Liver (tissue), 9 donors: ENCODE data around the gene PSME2. TPM values are rescaled to one million over a fixed set of nuclear protein-coding genes. Genes with fewer than 3 reads are reported as not detected.

Experiments used
- DNase-seq: peaks from one replicate; pipeline ENCODE4 v3.0.0-alpha.2; 2017; ENCODE audit warnings: low spot score
- H3K27ac ChIP-seq, 2 donors: one replicate each; pipeline ENCODE4 v1.7.0; 2013; ENCODE audit warnings: inconsistent platforms in 2 of 2, low read length in 2 of 2, control low read depth in 1 of 2, low read depth in 1 of 2, mild to moderate bottlenecking in 1 of 2
- H3K27me3 ChIP-seq, 4 donors: one replicate each; pipeline versions ENCODE4 v1.6.1 to v1.7.0; 2013; ENCODE audit warnings: low read length in 3 of 4, inconsistent platforms in 1 of 4, mild to moderate bottlenecking in 1 of 4, moderate library complexity in 1 of 4; ENCODE audit not compliant: control insufficient read depth in 4 of 4, insufficient read depth in 4 of 4
- H3K36me3 ChIP-seq, 4 donors: one replicate each; pipeline versions ENCODE4 v1.6.1 to v1.7.0; 2013; ENCODE audit warnings: low read length in 3 of 4, mild to moderate bottlenecking in 3 of 4, low read depth in 1 of 4, moderate library complexity in 1 of 4; ENCODE audit not compliant: control insufficient read depth in 4 of 4, insufficient read depth in 3 of 4
- H3K4me1 ChIP-seq, 4 donors: one replicate each; pipeline versions ENCODE4 v1.6.1 to v1.7.0; 2013; ENCODE audit warnings: low read length in 3 of 4, mild to moderate bottlenecking in 3 of 4, moderate library complexity in 1 of 4; ENCODE audit not compliant: control insufficient read depth in 4 of 4, insufficient read depth in 4 of 4
- H3K4me3 ChIP-seq, 3 donors: one replicate each; pipeline versions ENCODE4 v1.6.1 to v1.7.0; 2013; ENCODE audit warnings: low read length in 3 of 3, control low read depth in 1 of 3, low read depth in 1 of 3, mild to moderate bottlenecking in 1 of 3
- H3K9ac ChIP-seq, 2 donors: one replicate each; pipeline ENCODE4 v1.7.0; 2013; ENCODE audit warnings: low read length in 2 of 2, mild to moderate bottlenecking in 2 of 2, moderate library complexity in 2 of 2, control low read depth in 1 of 2, low read depth in 1 of 2
- H3K9me3 ChIP-seq, 4 donors: one replicate each; pipeline versions ENCODE4 v1.6.1 to v1.7.0; 2013; ENCODE audit warnings: low read length in 3 of 4; ENCODE audit not compliant: control insufficient read depth in 4 of 4
- FOXA1 ChIP-seq: IDR thresholded peaks from 2 replicates; pipeline ENCODE4 v1.6.1; 2016; ENCODE audit warnings: antibody characterized with exemption
- FOXA2 ChIP-seq: IDR thresholded peaks from 2 replicates; pipeline ENCODE4 v1.6.1; 2016; ENCODE audit warnings: antibody characterized with exemption
- GABPA ChIP-seq, 2 donors: IDR thresholded peaks in 1 of 2; conservative IDR thresholded peaks in 1 of 2; 2 replicates each; pipeline ENCODE4 v1.6.1; 2016; ENCODE audit warnings: antibody characterized with exemption in 2 of 2, mild to moderate bottlenecking in 1 of 2, moderate library complexity in 1 of 2
- JUND ChIP-seq, 2 donors: IDR thresholded peaks; 2 replicates each; pipeline ENCODE4 v1.6.1; 2016; ENCODE audit warnings: antibody characterized with exemption in 2 of 2
- NR2F2 ChIP-seq: IDR thresholded peaks from 2 replicates; pipeline ENCODE4 v1.6.1; 2016; ENCODE audit warnings: antibody characterized with exemption
- RXRA ChIP-seq, 2 donors: IDR thresholded peaks; 2 replicates each; pipeline ENCODE4 v1.6.1; 2017 to 2018; ENCODE audit warnings: antibody characterized with exemption in 2 of 2, mild to moderate bottlenecking in 1 of 2
- SP1 ChIP-seq: IDR thresholded peaks from 2 replicates; pipeline ENCODE4 v1.6.1; 2018; ENCODE audit warnings: antibody characterized with exemption, mild to moderate bottlenecking
- TAF1 ChIP-seq: conservative IDR thresholded peaks from 2 replicates; pipeline ENCODE4 v1.6.1; 2016; ENCODE audit warnings: antibody characterized with exemption, mild to moderate bottlenecking
- WGBS: extraction: QIAGEN DNeasy Blood & Tissue Kit; methylation state at CpG from one replicate; pipeline ENCODE4 v1.1.7; 2013; 5-methylcytosine and 5-hydroxymethylcytosine counted together
- polyA plus RNA-seq, 2 donors: library from polyadenylated mRNA; stranded (reverse) in 1 of 2; unstranded in 1 of 2; fragments of 200-250 nt in 1 of 2; fragments of >200 nt in 1 of 2; fragmentation: Nextera tagmentation in 1 of 2; extraction: Ambion mirVana in 1 of 2; gene quantifications; one replicate each; pipeline versions ENCODE4 v1.2.1 to v1.2.3, GENCODE V29; 2013 to 2015
- total RNA-seq, 2 donors: library from RNA; depleted of rRNA; stranded (reverse); fragments of >200 nt; gene quantifications; one replicate each; pipeline ENCODE4 v1.2.3, GENCODE V29; 2014
- TF ChIP-seq, protein P1 (sequence below): IDR thresholded peaks from 2 replicates; pipeline ENCODE4 v1.6.1; 2016; ENCODE audit warnings: antibody characterized with exemption
- TF ChIP-seq, protein P2 (sequence below): IDR thresholded peaks from 2 replicates; pipeline ENCODE4 v1.6.1; 2016; ENCODE audit warnings: antibody characterized with exemption
- TF ChIP-seq, protein P3 (sequence below): IDR thresholded peaks from 2 replicates; pipeline ENCODE4 v1.6.1; 2016; ENCODE audit warnings: antibody characterized with exemption, mild to moderate bottlenecking
- TF ChIP-seq, protein P4 (sequence below): IDR thresholded peaks from 2 replicates; pipeline ENCODE4 v1.6.1; 2016; ENCODE audit warnings: antibody characterized with exemption
- TF ChIP-seq, protein P5 (sequence below): fragments of 150-350 bp; IDR thresholded peaks from 2 replicates; pipeline ENCODE4 v1.5.1; 2017; ENCODE audit warnings: improper control_type of control experiment, low read depth, low read length; ENCODE audit not compliant: missing input control
- donor health status: healthy.
- donor health status: healthy.
- donor health status: healthy.
- donor health status: healthy.
- donor health status: healthy.

Gene PSME2
- total and polyA plus RNA-seq, 4 donors, result 56.9 to 247 (median 92.7) TPM

DNA sequence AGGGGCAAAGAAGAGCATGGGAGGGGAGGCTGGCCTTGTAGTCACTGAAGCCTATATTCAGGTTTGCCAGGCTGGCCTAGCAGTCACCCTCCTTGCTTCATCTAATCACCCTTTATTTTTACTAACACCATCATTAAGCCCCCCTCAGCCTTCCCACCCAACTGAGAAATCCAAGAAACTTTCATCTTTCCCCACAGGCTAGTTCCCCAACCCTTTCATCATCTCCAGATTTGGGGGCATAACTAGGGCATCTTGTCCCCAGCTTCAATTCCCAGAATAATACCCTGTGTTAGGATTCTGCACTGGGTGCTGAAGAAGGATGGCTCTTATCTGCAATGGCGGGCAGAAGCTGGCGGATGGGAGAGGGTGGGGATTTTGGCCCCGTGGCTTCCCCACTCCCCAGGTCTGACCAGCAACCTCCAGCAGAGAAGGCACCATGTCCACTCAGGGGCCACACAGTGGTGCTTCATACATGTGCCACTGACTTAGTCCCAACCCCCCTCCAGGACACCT is 45.4 kb downstream of the PSME2 start:
- H3K9ac ChIP-seq, result no peak overlapping the region
- peaks cover 6 to 87% (median 68%) of the 10 kb centered on the region in 4 donors for H3K4me1 ChIP-seq
- no peaks in the 10 kb centered on the region for H3K27me3 ChIP-seq
- peaks cover 13 to 38% (median 25%) of the 10 kb centered on the region in 4 donors for H3K36me3 ChIP-seq
- no peak for TF ChIP-seq JUND (IDR thresholded peaks at IDR 0.05)
- no peak for TF ChIP-seq NR2F2
- TF ChIP-seq, protein P1, sequence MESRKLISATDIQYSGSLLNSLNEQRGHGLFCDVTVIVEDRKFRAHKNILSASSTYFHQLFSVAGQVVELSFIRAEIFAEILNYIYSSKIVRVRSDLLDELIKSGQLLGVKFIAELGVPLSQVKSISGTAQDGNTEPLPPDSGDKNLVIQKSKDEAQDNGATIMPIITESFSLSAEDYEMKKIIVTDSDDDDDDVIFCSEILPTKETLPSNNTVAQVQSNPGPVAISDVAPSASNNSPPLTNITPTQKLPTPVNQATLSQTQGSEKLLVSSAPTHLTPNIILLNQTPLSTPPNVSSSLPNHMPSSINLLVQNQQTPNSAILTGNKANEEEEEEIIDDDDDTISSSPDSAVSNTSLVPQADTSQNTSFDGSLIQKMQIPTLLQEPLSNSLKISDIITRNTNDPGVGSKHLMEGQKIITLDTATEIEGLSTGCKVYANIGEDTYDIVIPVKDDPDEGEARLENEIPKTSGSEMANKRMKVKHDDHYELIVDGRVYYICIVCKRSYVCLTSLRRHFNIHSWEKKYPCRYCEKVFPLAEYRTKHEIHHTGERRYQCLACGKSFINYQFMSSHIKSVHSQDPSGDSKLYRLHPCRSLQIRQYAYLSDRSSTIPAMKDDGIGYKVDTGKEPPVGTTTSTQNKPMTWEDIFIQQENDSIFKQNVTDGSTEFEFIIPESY, result no peak
- no peak for TF ChIP-seq FOXA1
- TF ChIP-seq, protein P2, sequence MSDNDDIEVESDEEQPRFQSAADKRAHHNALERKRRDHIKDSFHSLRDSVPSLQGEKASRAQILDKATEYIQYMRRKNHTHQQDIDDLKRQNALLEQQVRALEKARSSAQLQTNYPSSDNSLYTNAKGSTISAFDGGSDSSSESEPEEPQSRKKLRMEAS, result no peak
- TF ChIP-seq RXRA (IDR thresholded peaks at IDR 0.05), result no peak
- TF ChIP-seq SP1, result no peak
- no peaks in the 10 kb centered on the region for H3K9me3 ChIP-seq
- no peak overlapping the region for H3K27ac ChIP-seq
- no peak overlapping the region for H3K4me3 ChIP-seq
- no peak for DNase-seq
- 88% methylated on average over 3 of the region's 3 CpGs for WGBS

DNA sequence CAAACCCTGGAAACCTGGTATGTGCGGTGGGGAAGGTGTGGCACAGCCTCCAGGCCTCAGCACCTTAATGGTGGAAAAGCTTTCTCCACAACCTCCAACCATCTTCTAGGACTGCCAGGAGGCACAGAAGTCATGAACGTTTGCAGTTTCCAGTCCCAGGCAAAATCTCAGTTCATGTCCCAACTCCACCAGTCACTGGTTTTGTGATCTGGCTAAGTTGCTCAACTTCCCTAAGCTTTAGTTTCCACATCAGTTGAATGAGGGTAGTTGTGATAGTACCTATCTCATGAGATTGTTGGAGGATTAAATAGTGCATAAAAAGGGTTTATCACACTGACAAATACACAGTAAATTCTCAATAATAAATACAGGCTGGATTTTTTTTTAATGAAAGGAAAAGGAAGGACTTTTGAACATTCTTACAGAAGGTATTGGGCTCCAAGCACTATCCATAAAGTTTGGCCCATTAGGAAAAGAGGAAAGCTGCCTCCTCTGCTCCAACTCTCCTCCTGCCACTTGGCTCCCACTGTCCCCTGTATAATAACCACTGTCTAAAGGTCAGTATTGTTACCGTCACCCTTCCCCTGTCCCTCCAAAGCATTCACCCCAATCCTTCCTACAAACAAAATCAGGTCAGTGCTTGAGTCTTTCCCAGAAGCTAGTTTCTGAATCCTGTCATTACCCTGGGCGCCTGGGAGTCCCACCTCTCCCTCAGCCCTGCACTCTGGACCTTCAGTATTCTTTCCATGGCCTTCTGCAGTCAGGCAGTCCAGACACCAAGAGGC is 46.0 kb downstream of the PSME2 start:
- Histone ChIP-seq H3K9ac (no peak overlapping the region), H3K27me3 (no peaks in the 10 kb centered on the region), H3K36me3 (peaks cover 13 to 38% (median 25%) of the 10 kb centered on the region in 4 donors), H3K27ac (peak overlapping the region in 1 of 2 donors; percentile 5), H3K9me3 (no peaks in the 10 kb centered on the region), H3K4me1 (peaks cover 6 to 86% (median 64%) of the 10 kb centered on the region in 4 donors), H3K4me3 (no peak overlapping the region)
- DNase-seq, result no peak
- TF ChIP-seq FOXA2, result no peak
- TF ChIP-seq, protein P3, sequence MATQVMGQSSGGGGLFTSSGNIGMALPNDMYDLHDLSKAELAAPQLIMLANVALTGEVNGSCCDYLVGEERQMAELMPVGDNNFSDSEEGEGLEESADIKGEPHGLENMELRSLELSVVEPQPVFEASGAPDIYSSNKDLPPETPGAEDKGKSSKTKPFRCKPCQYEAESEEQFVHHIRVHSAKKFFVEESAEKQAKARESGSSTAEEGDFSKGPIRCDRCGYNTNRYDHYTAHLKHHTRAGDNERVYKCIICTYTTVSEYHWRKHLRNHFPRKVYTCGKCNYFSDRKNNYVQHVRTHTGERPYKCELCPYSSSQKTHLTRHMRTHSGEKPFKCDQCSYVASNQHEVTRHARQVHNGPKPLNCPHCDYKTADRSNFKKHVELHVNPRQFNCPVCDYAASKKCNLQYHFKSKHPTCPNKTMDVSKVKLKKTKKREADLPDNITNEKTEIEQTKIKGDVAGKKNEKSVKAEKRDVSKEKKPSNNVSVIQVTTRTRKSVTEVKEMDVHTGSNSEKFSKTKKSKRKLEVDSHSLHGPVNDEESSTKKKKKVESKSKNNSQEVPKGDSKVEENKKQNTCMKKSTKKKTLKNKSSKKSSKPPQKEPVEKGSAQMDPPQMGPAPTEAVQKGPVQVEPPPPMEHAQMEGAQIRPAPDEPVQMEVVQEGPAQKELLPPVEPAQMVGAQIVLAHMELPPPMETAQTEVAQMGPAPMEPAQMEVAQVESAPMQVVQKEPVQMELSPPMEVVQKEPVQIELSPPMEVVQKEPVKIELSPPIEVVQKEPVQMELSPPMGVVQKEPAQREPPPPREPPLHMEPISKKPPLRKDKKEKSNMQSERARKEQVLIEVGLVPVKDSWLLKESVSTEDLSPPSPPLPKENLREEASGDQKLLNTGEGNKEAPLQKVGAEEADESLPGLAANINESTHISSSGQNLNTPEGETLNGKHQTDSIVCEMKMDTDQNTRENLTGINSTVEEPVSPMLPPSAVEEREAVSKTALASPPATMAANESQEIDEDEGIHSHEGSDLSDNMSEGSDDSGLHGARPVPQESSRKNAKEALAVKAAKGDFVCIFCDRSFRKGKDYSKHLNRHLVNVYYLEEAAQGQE, result no peak
- TF ChIP-seq, protein P4, sequence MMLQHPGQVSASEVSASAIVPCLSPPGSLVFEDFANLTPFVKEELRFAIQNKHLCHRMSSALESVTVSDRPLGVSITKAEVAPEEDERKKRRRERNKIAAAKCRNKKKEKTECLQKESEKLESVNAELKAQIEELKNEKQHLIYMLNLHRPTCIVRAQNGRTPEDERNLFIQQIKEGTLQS, result no peak
- no peak for TF ChIP-seq GABPA (IDR thresholded peaks at IDR 0.05 in 1 of 2, conservative IDR thresholded peaks at IDR 0.05 in 1 of 2)
- TF ChIP-seq, protein P5, sequence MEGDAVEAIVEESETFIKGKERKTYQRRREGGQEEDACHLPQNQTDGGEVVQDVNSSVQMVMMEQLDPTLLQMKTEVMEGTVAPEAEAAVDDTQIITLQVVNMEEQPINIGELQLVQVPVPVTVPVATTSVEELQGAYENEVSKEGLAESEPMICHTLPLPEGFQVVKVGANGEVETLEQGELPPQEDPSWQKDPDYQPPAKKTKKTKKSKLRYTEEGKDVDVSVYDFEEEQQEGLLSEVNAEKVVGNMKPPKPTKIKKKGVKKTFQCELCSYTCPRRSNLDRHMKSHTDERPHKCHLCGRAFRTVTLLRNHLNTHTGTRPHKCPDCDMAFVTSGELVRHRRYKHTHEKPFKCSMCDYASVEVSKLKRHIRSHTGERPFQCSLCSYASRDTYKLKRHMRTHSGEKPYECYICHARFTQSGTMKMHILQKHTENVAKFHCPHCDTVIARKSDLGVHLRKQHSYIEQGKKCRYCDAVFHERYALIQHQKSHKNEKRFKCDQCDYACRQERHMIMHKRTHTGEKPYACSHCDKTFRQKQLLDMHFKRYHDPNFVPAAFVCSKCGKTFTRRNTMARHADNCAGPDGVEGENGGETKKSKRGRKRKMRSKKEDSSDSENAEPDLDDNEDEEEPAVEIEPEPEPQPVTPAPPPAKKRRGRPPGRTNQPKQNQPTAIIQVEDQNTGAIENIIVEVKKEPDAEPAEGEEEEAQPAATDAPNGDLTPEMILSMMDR, result no peak
- no peak for TF ChIP-seq TAF1
- TF ChIP-seq FOXA1, result no peak
- 61% methylated on average over 4 of the region's 4 CpGs for WGBS
